Activated CD4-positive, alpha-beta T cell treated with anti-CD3 and anti-CD28 coated beads, Interleukin-2, amount 10 ng/mL, durations not matched to agents 24 days and 14 days (primary cell): Measurements from ENCODE around the gene PFDN4. TPM values are rescaled to one million over a fixed set of nuclear protein-coding genes. Genes with fewer than 3 reads are reported as not detected.

Experiments
- DNase-seq: peaks from one replicate; pipeline ENCODE4 v3.0.0; 2022
- H3K27ac Mint-ChIP-seq: one replicate; pipeline ENCODE4 v1.8.0; 2022; ENCODE audit warnings: mild to moderate bottlenecking, mixed read lengths
- H3K27me3 Mint-ChIP-seq: one replicate; pipeline ENCODE4 v1.8.0; 2022; ENCODE audit warnings: mixed read lengths
- H3K36me3 Mint-ChIP-seq: one replicate; pipeline ENCODE4 v1.8.0; 2022; ENCODE audit warnings: low read depth, mild to moderate bottlenecking, mixed read lengths
- H3K4me1 Mint-ChIP-seq: one replicate; pipeline ENCODE4 v1.8.0; 2021; ENCODE audit warnings: mixed read lengths
- H3K4me3 Mint-ChIP-seq: one replicate; pipeline ENCODE4 v1.8.0; 2022; ENCODE audit warnings: mild to moderate bottlenecking, moderate library complexity, mixed read lengths
- H3K9me3 Mint-ChIP-seq: one replicate; pipeline ENCODE4 v1.8.0; 2021; ENCODE audit warnings: mixed read lengths
- intact Hi-C: fragments of 100-400 bp; cut with micrococcal nuclease; formaldehyde crosslinking; loops from one replicate; pipeline ENCODE4 v1.15.1; 2023
- total RNA-seq: library from RNA; stranded (reverse); gene quantifications from 2 replicates; pipeline ENCODE4 v1.2.3, GENCODE V29; 2022

The PFDN4 gene
- total RNA-seq, 1 donor from 2014 or later, result 72.2 TPM

DNA sequence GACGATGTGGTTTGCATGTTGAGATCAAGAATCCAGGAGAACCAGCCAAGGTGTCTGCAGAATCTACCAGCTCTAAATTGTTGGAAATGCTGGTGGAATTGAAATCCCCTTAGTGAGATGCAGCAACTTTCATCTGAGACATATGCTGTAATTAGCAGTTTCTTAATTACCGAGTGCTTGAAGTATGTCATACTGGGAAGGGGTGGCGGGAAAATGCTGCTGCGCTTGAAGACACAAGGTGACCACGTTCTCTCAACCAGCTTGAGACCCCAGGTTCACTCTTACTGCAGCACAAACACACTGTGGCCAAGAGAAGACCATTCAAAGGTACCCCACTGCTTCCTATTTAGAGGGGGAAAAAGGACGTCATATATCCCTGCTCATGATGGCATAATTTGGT is 59.0 kb downstream of the PFDN4 start:
- Mint-ChIP-seq H3K27ac (no peak overlapping the region), H3K4me1 (peaks cover 9% of the 10 kb centered on the region), H3K36me3 (no peaks in the 10 kb centered on the region), H3K27me3 (peaks cover 1% of the 10 kb centered on the region), H3K9me3 (no peaks in the 10 kb centered on the region), H3K4me3 (no peak overlapping the region)
- no peak for DNase-seq
- intact Hi-C loops, result no loop called here

DNA sequence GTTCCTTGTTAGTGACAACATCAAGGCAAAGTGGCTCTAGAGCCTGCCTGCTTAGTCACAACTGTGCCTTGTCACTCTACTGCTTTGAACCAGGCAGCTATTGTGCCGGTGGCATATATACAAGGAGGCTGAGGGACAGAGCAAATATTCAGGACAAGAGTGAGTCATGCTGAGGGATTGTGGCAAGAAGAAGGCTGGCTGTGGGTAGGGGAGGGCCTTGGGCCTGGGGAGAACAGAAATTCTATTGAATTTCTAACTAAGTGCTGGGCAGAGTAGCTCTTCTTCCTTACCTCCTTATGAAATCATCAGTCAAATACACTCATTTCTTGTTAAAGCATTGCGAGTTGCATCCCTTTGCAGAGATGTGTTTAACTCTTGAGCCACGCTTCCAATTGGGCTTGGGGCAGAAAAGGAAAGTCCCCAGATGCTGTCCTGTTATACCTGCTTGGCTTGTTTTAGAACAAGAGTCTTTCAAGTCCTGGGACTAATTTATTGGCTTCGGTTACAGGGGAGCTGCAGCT is 59.7 kb downstream of the PFDN4 start:
- Mint-ChIP-seq H3K4me1 (peaks cover 9% of the 10 kb centered on the region), H3K27ac (no peak overlapping the region), H3K9me3 (no peaks in the 10 kb centered on the region), H3K36me3 (no peaks in the 10 kb centered on the region), H3K27me3 (peaks cover 1% of the 10 kb centered on the region), H3K4me3 (no peak overlapping the region)
- no peak for DNase-seq
- intact Hi-C loops, result no loop called here

DNA sequence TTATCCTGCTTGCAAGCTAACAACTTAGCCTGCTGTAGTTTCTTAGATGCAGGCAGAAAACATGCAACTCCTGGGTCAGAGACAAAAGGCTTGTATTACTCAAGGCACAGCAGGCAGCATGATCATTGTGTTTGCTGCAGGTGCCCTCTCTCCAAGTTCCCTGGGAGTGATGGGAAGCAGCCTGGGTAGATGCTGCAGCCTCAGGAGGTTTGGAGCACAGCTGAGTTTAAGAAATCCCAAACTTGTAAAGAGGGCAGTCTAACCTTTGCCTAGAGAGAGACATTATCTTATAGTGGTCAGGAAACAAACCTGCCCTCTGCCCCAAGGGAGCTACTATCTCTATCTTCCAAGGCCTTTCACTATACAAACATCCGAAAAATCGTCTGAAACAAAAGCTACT is 61.1 kb downstream of the PFDN4 start:
- Mint-ChIP-seq H3K9me3 (no peaks in the 10 kb centered on the region), H3K27ac (no peak overlapping the region), H3K4me3 (no peak overlapping the region), H3K27me3 (peaks cover 1% of the 10 kb centered on the region), H3K4me1 (peaks cover 13% of the 10 kb centered on the region), H3K36me3 (no peaks in the 10 kb centered on the region)
- intact Hi-C loops, result no loop called here
- no peak for DNase-seq

Other genes starting within 250 kb of the PFDN4 start
- not detected in 2 replicates for gene BCAS1, start 137.5 kb upstream of the PFDN4 start, total RNA-seq
- not detected in 2 replicates for gene CYP24A1, start 34.1 kb upstream of the PFDN4 start, total RNA-seq